ENCODE data around the gene FAM136A.

- TF ChIP-seq, protein P1, sequence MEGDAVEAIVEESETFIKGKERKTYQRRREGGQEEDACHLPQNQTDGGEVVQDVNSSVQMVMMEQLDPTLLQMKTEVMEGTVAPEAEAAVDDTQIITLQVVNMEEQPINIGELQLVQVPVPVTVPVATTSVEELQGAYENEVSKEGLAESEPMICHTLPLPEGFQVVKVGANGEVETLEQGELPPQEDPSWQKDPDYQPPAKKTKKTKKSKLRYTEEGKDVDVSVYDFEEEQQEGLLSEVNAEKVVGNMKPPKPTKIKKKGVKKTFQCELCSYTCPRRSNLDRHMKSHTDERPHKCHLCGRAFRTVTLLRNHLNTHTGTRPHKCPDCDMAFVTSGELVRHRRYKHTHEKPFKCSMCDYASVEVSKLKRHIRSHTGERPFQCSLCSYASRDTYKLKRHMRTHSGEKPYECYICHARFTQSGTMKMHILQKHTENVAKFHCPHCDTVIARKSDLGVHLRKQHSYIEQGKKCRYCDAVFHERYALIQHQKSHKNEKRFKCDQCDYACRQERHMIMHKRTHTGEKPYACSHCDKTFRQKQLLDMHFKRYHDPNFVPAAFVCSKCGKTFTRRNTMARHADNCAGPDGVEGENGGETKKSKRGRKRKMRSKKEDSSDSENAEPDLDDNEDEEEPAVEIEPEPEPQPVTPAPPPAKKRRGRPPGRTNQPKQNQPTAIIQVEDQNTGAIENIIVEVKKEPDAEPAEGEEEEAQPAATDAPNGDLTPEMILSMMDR (IDR thresholded peaks at IDR 0.05) = no peak
- no peak for TF ChIP-seq ZFX (IDR thresholded peaks at IDR 0.05; ENCODE audit: borderline replicate concordance)
Measured at GRCh38 chr2:70305531-70305930, 3.7 kb upstream of the FAM136A start.

Data from 22Rv1 (cell line).